Activated naive CD8-positive, alpha-beta T cell treated with anti-CD3 and anti-CD28 coated beads, Interleukin-2, amount 10 ng/mL, durations not matched to agents 7 days and 5 days (primary cell): ENCODE measurements around the gene IL18BP. TPM values are rescaled to one million over a fixed set of nuclear protein-coding genes. Genes with fewer than 3 reads are reported as not detected.
A peak's percentile ranks its signal among the peaks of the same experiment; 100 is the strongest.

ENCODE experiments used
- ATAC-seq: fragments of 150-1000 bp; cut with Tn5 transposase; one replicate; pipeline ENCODE4 v1.10.0; 2021; ENCODE audit warnings: low read depth, moderate library complexity
- POLR2A ChIA-PET: fragments of 350-600 bp; sonication (Branson Sonifier 250); formaldehyde crosslinking; loops from one replicate; lab custom pipeline; 2021; ENCODE audit warnings: antibody characterized with exemption; lab: Charles Lee
- DNase-seq: peaks from one replicate; pipeline ENCODE4 v3.0.0; 2021
- H3K27ac Mint-ChIP-seq: one replicate; pipeline ENCODE4 v1.8.0; 2022; ENCODE audit warnings: mild to moderate bottlenecking, mixed read lengths
- H3K27me3 Mint-ChIP-seq: one replicate; pipeline ENCODE4 v1.8.0; 2022; ENCODE audit warnings: mild to moderate bottlenecking, moderate library complexity, mixed read lengths
- H3K36me3 Mint-ChIP-seq: one replicate; pipeline ENCODE4 v1.8.0; 2021; ENCODE audit warnings: mild to moderate bottlenecking, mixed read lengths
- H3K4me1 Mint-ChIP-seq: one replicate; pipeline ENCODE4 v1.8.0; 2021; ENCODE audit warnings: mixed read lengths
- H3K4me3 Mint-ChIP-seq: one replicate; pipeline ENCODE4 v1.8.0; 2022; ENCODE audit warnings: mild to moderate bottlenecking, moderate library complexity, mixed read lengths
- H3K9me3 Mint-ChIP-seq: one replicate; pipeline ENCODE4 v1.8.0; 2021; ENCODE audit warnings: mixed read lengths
- total RNA-seq, 2 experiments: library from RNA; stranded (reverse); gene quantifications; one replicate each; pipeline ENCODE4 v1.2.3, GENCODE V29; 2021

Gene IL18BP
- total RNA-seq, 2 experiments from 2014 or later: 21.2 to 22.9 TPM

DNA sequence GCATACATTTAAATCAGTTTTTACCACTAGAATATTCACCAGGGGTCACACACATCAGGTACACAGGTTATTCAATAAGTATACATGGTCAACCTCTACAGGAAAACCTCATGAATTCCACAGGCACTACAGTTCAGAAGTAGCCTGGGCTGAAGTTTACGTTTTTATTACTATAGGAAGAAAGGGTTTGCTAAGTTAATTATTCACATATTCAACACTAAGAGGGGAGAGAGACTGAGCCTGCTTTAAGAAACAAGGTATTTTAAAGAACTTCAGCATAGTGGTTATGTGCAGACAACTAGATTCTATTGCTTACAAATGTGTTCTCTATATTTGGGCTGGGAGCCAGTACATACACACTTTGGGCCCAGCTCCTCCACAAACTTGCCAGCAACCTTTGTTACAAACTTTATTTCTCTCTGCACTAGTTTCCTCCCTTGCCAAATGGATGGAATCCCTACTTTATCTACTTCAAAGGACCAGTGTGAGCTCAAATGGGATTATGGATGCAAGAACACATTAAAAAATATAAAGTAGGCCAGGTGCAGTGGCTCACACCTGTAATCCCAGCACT is 31.9 kb downstream of the IL18BP start:
- Mint-ChIP-seq H3K36me3 (peaks cover 26% of the 10 kb centered on the region), H3K4me3 (no peak overlapping the region), H3K27ac (no peak overlapping the region), H3K27me3 (no peaks in the 10 kb centered on the region), H3K4me1 (peaks cover 25% of the 10 kb centered on the region), H3K9me3 (no peaks in the 10 kb centered on the region)
- ATAC-seq: no peak
- POLR2A ChIA-PET: interaction anchor here (1.1 kb wide), 1 partner anchor 10 kb away, joined by 3 read pairs; no protein-coding TSS in a partner anchor
- no peak for DNase-seq

DNA sequence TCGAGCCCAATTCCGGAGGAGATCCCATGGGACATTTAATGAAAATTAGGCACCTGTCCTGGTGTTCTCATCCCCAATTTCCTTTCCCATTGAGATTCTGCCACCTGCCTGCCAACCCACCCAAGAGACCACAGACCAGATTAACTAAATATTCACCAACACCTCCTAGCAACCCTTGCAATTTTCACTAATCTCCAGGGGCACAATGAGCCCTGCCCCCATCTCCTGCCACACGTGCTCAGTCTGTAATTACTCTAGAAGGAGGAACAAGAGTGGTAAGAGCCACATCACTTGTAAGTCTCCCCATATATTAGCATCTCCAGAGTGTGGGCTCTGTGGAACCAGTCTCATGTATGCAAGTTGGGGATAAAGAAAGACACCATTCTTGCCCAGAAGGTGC is 38.0 kb downstream of the IL18BP start:
- ATAC-seq (no peak), DNase-seq (no peak)
- Mint-ChIP-seq H3K27me3 (no peaks in the 10 kb centered on the region), H3K4me1 (peaks cover 10% of the 10 kb centered on the region), H3K27ac (peak overlapping the region; percentile 16), H3K4me3 (no peak overlapping the region), H3K9me3 (no peaks in the 10 kb centered on the region), H3K36me3 (peaks cover 27% of the 10 kb centered on the region)
- POLR2A ChIA-PET: no interaction called here

DNA sequence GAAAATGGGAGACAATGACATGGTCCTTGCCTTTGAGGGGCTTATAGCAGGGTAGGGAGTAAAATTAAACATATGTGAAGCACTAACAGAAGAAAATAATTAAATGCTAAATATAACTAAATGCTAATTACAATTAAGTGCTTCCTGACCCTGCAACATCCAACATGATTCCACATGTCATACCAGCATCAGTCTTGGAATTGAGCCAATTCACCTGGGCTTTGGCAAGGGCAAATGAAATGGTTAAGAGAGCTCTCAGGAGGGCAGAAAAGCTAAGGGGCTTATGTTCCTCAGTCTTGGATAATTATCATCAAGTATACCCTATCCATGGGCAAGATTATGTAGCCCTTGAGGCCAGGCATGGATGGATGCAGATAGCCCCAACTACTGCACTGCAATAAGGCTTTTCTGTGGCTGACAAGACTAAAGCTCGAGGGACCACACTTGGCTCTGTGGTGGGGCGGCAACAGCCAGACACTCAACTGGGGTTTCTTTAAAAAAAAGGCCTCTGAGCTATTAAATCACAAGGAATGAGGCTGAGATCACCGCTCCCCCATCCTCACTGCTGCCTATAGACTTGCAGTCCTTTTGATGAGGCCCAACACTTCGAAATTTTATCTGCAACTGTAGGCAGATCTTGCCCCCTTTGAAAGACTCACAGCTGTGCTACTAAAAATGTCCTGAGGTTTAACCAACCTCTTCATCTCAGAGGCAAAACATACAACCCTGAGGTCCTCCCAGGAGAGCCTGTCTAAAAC is 39.0 kb downstream of the IL18BP start:
- ATAC-seq (no peak), DNase-seq (no peak)
- no peaks in the 10 kb centered on the region for H3K9me3 Mint-ChIP-seq
- H3K4me1 Mint-ChIP-seq: peaks cover 19% of the 10 kb centered on the region
- POLR2A ChIA-PET: interaction anchor here (1.2 to 3.3 kb wide), 2 partner anchors 9 to 17 kb away, joined by 4 to 10 read pairs; no protein-coding TSS in a partner anchor
- H3K36me3 Mint-ChIP-seq: peaks cover 27% of the 10 kb centered on the region
- H3K4me3 Mint-ChIP-seq: no peak overlapping the region
- no peaks in the 10 kb centered on the region for H3K27me3 Mint-ChIP-seq
- H3K27ac Mint-ChIP-seq: no peak overlapping the region

DNA sequence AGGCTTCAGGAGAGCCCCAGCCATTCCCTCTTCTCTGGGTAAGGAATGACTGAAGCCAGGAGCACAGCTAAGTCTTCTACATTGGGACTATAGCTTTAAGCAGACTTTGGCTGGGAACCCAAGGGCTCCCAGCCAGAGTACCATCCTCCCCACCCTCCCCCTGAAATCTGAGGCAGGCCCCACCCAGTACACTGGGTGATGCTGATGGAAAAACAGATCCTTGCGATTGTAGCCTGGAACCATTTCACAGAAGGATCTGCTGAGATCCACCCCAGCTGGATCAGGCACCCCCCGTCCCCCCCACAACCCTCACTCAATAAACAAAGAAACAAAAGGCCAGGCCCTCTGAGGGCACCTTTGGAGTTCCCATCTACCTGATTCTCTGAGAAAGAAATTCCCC is 39.8 kb downstream of the IL18BP start:
- peaks cover 29% of the 10 kb centered on the region for H3K36me3 Mint-ChIP-seq
- H3K27ac Mint-ChIP-seq: no peak overlapping the region
- no peak for ATAC-seq
- no peak overlapping the region for H3K4me3 Mint-ChIP-seq
- no peak for DNase-seq
- POLR2A ChIA-PET: interaction anchor here (1.0 to 3.3 kb wide), 5 partner anchors 10 to 395 kb away, joined by 3 to 13 read pairs (median 4); partner anchors contain the start of gene ANAPC15
- H3K4me1 Mint-ChIP-seq: peaks cover 22% of the 10 kb centered on the region
- no peaks in the 10 kb centered on the region for H3K9me3 Mint-ChIP-seq
- no peaks in the 10 kb centered on the region for H3K27me3 Mint-ChIP-seq

DNA sequence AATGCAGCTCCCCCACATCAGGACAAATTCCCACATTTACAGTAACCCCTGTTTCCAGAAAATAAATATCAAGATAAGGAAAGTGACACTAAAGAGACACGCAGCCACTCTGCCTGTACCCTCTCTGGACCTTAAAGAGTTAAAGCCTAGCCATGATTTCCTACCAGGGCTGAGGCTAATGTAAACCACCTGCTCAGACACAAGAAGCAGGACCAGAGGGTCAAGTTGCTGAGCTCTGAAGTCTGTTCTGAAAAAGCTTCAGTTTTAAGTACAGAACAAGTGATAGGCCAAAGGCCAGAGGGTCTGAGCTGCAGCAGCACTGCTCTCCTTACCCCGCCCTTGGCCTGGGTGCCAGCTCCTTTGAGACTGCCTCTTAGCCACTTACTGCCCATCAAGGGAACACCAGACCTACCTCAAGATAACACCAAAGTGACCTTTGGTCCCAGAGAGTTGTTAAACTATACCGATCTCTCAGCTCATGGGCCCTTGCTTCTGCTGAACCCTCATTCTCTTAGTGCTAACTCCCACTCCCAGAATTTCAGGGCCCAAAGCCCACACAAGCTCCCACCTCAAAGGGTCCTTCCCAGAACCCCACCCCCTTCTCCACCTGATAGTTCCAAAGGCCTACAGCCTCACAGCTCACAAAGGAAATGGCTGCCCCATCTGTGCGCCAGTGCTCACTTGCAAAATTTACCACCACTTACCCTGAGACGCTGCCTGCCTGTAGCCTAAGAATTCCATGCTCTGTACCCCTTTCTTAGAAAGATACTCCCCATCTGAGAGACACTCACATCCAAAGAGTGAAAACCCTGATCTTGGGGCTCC is 40.5 kb downstream of the IL18BP start:
- H3K9me3 Mint-ChIP-seq: no peaks in the 10 kb centered on the region
- no peak overlapping the region for H3K4me3 Mint-ChIP-seq
- H3K36me3 Mint-ChIP-seq: peaks cover 26% of the 10 kb centered on the region
- no peak for ATAC-seq
- peaks cover 25% of the 10 kb centered on the region for H3K4me1 Mint-ChIP-seq
- no peaks in the 10 kb centered on the region for H3K27me3 Mint-ChIP-seq
- POLR2A ChIA-PET: interaction anchor here (1.0 to 3.3 kb wide), 8 partner anchors 11 to 394 kb away, joined by 3 to 13 read pairs (median 5); partner anchors contain the start of gene ANAPC15
- no peak overlapping the region for H3K27ac Mint-ChIP-seq
- DNase-seq: no peak

DNA sequence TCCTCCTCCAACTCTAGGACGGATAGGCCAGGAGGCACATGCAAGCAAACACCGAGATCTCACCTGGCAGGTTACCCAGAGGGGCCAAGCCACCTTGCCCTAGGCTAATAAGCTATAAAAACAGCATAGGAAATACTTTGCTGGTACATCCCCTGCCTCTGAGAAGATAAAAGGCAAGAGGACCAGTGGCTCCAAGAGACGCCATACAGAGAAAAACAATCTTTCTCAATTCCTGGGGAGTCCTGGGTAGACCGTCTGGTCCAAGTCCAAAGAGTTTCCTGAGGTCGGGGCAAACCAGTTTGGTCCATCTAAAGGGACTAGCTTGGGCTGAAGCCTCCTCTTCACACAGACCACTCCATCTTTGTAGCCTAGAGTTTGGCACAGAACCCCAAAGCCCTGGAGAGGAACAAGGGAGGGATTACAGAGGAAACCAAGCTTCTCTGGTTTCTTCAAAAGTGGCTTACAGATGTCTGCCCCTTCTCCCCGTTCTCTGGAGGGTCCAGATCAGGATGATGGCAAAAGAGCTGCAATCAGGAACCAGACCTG is 41.2 kb downstream of the IL18BP start:
- no peak overlapping the region for H3K27ac Mint-ChIP-seq
- POLR2A ChIA-PET: interaction anchor here (0.7 to 3.3 kb wide), 14 partner anchors 9 to 183 kb away, joined by 3 to 13 read pairs (median 3); partner anchors contain the start of gene ANAPC15
- peaks cover 27% of the 10 kb centered on the region for H3K4me1 Mint-ChIP-seq
- H3K27me3 Mint-ChIP-seq: no peaks in the 10 kb centered on the region
- H3K36me3 Mint-ChIP-seq: peaks cover 25% of the 10 kb centered on the region
- no peak overlapping the region for H3K4me3 Mint-ChIP-seq
- no peaks in the 10 kb centered on the region for H3K9me3 Mint-ChIP-seq
- ATAC-seq (no peak), DNase-seq (no peak)

DNA sequence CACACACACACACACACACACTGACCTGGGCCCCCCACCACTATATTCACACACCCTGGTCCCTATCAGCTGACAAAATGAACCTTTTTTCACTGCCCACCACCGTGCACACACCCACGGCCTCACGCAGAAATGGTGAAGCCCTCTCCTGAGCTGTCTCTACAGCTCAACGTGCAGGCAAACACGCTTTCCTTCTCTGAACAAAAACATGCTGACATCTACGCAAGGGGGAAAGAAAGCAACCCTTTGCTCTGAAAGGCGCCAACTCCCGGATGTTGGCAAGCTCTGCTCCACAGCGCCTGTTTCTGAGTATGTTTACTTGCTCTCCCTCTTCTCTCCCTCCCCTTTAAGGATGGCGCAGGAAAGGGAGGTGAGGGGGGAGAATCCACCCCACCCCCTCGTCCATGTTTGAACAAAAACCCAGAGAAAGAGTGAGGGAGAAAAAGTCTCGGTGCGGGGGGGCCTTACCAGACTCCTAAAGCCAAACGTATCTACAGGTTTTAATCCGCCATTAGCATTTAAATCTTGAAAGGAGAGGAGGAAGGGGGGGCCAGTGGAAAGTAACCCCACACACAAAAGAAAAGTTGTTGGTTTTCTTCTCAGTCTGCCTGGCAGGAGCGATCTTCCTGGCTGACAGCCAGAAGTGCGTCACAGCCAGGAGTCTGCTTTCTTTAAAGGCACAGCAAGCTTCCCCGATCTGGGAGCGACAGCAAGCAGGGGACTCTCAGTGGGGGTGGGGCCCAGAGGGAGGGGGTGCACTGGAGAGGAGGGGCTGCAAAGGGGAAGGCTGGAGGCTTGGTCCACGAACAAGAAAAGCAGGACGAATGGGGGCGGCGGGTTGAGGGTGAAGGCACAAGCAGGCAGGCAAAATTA is 42.0 kb downstream of the IL18BP start:
- Mint-ChIP-seq H3K27me3 (no peaks in the 10 kb centered on the region), H3K27ac (no peak overlapping the region), H3K4me1 (peaks cover 29% of the 10 kb centered on the region), H3K9me3 (no peaks in the 10 kb centered on the region), H3K36me3 (peaks cover 21% of the 10 kb centered on the region), H3K4me3 (no peak overlapping the region)
- POLR2A ChIA-PET: interaction anchor here (0.7 to 3.3 kb wide), 12 partner anchors 8 to 183 kb away, joined by 3 to 13 read pairs (median 3); partner anchors contain the start of gene ANAPC15
- DNase-seq (peak; percentile 62), ATAC-seq (peak; percentile 65)

DNA sequence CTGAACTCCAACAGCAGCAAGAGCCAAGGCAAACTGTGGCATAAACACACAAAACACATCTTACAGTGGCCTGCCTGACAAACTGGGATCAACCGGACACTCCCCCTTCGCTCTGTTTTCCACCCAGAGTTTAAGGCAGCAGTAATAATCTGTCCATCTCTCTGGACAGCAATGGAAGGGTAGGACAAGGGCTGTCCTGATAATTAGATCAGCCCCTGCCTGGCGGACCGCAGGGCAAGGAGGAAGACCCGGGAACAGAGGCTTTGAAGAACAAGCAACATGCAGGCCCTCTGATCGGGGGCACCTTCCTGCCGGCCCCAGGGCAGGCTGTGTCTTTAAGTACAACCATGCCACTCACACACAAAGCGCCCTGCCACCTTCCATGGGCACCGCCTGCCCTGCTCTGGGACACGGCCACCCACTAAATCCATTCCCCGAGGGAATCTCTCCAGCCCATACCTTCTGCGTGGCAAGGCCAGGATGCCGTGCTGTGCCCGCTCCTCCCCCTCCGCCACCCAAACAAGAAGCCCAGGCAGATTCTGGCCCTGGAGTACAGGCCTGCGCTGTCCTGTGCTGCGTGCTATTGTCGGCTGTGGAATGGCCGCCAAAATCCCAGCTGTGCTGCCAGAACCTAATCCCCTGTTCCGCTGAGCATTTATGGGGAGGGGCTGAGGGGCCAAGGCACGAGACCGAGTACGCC is 42.8 kb downstream of the IL18BP start:
- ATAC-seq: peak; percentile 41
- H3K4me1 Mint-ChIP-seq: peaks cover 29% of the 10 kb centered on the region
- H3K9me3 Mint-ChIP-seq: no peaks in the 10 kb centered on the region
- DNase-seq: peak; percentile 59
- H3K36me3 Mint-ChIP-seq: peaks cover 19% of the 10 kb centered on the region
- no peak overlapping the region for H3K4me3 Mint-ChIP-seq
- H3K27me3 Mint-ChIP-seq: no peaks in the 10 kb centered on the region
- POLR2A ChIA-PET: interaction anchor here (1.1 kb wide), 1 partner anchor 37 kb away, joined by 3 read pairs; no protein-coding TSS in a partner anchor
- no peak overlapping the region for H3K27ac Mint-ChIP-seq

DNA sequence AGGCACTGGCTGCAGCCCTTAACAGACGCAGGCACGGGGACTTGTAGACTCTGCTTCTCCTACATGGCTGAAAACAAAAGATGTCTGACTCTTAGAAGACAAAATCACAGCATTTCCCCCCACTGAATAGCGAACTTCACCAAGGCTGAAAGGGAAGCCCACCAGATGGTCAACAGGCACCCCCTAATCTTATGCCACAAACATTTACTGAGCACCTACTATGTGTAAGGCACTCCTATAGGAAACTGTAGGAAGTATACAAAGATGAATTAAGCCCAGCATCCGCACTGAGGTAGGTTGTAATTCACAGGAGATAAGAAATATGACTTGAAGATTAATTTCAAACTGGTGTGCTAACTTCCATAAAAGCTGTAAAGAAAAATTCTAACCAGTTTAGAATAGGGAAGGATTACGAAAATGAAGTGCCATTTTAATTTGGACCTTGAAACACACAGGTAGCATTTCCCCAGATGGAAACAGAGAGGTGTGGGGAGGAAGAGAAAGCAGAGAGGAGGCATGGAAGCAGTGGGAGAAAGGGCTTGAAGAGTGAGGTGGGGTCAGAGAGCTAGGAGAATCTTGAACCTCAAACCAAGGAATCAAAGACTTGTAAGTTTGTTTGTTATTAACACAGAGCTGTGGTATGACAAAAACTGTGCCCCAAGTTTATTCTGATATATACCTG is 43.5 kb downstream of the IL18BP start:
- Mint-ChIP-seq H3K4me1 (peaks cover 23% of the 10 kb centered on the region), H3K4me3 (no peak overlapping the region), H3K27ac (no peak overlapping the region), H3K9me3 (no peaks in the 10 kb centered on the region), H3K27me3 (no peaks in the 10 kb centered on the region), H3K36me3 (peaks cover 12% of the 10 kb centered on the region)
- ATAC-seq (no peak), DNase-seq (no peak)
- POLR2A ChIA-PET: interaction anchor here (0.9 kb wide), 1 partner anchor 51 kb away, joined by 3 read pairs; no protein-coding TSS in a partner anchor

DNA sequence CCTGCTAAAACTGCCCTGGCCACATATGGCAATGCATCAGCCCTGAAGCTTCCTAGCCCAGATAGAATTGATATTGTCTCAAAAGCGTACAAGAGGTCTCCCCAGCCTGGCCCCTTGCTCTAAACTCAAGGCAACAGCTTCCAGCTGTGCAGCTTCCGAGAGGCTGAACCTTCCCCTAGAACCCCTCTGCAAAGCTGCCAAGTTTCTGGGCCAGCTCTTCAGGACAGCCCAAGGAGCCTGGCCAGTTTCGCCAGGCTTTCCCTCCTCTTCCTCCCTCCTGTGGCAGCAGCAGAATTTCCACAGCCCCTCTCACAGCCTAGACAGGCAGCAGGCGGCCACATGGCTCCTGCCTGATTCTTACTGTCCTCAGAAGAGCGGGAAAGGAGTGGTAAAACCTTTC is 47.1 kb downstream of the IL18BP start:
- Mint-ChIP-seq H3K4me3 (no peak overlapping the region), H3K4me1 (peaks cover 24% of the 10 kb centered on the region), H3K9me3 (no peaks in the 10 kb centered on the region), H3K27ac (no peak overlapping the region), H3K36me3 (peaks cover 12% of the 10 kb centered on the region), H3K27me3 (no peaks in the 10 kb centered on the region)
- POLR2A ChIA-PET: no interaction called here
- DNase-seq (no peak), ATAC-seq (no peak)

DNA sequence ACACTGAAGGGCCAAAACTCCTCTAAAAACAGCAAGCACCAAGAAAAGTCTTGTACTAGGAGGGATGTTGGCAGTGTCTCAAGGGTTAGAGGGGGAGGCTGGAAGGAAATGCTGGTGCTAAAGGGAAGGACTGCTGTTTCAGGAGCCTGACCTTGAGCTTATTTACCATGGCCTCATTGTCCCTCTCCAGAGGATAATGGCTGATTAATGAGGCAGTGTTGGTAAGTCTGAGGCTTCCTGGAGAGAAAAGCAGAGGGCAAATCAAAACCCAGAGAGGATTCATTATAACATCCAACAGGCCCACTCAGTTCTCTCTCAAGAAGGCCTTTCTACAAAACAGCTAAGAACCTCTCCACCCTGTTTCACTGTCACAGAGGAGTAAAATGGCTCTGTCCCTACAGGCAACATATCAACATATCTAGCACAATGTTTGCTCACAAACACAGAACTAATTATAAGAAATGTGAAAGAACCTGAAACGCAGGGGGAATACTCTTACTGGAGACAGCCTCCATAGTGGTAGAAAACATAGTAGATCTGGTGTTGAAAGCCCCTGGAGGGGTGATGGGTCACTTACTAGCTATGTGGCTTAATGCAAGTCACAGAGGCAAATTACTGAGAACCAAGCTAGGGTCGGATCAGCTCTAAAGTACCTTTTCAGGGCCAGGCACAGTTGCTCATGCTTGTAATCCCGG is 50.2 kb downstream of the IL18BP start:
- POLR2A ChIA-PET: interaction anchor here (0.9 kb wide), 1 partner anchor 8 kb away, joined by 3 read pairs; no protein-coding TSS in a partner anchor
- DNase-seq (no peak), ATAC-seq (no peak)
- no peaks in the 10 kb centered on the region for H3K27me3 Mint-ChIP-seq
- peaks cover 9% of the 10 kb centered on the region for H3K36me3 Mint-ChIP-seq
- peaks cover 9% of the 10 kb centered on the region for H3K4me1 Mint-ChIP-seq
- H3K9me3 Mint-ChIP-seq: no peaks in the 10 kb centered on the region
- H3K4me3 Mint-ChIP-seq: no peak overlapping the region
- H3K27ac Mint-ChIP-seq: no peak overlapping the region
